Neural crest cell (in vitro differentiated cells): ENCODE data around the gene OBSCN. TPM values are rescaled to one million over a fixed set of nuclear protein-coding genes. Genes with fewer than 3 reads are reported as not detected.

Experiments
- DNase-seq: peaks from one replicate; pipeline ENCODE4 v3.0.0; 2021; ENCODE audit warnings: low read depth, mixed read lengths, low spot score
- H3K27ac Mint-ChIP-seq: one replicate; pipeline ENCODE4 v1.8.0; 2021; ENCODE audit warnings: mild to moderate bottlenecking, mixed read lengths; ENCODE audit not compliant: unreplicated experiment
- H3K27me3 Mint-ChIP-seq: 2 replicates; pipeline ENCODE4 v1.8.0; 2021; ENCODE audit warnings: low read depth, mild to moderate bottlenecking, mixed read lengths
- H3K36me3 Mint-ChIP-seq: 2 replicates; pipeline ENCODE4 v1.8.0; 2021; ENCODE audit warnings: low read depth, mild to moderate bottlenecking, mixed read lengths
- H3K4me1 Mint-ChIP-seq: 2 replicates; pipeline ENCODE4 v1.8.0; 2021; ENCODE audit warnings: mixed read lengths
- H3K4me3 Mint-ChIP-seq: one replicate; pipeline ENCODE4 v1.8.0; 2021; ENCODE audit warnings: mild to moderate bottlenecking, mixed read lengths
- H3K9me3 Mint-ChIP-seq: 2 replicates; pipeline ENCODE4 v1.8.0; 2021; ENCODE audit warnings: mixed read lengths
- total RNA-seq: library from RNA; stranded (reverse); gene quantifications from 2 replicates; pipeline ENCODE4 v1.2.1, GENCODE V29; 2021
- TF ChIP-seq, protein P1 (sequence below): fragments of 200-600 bp; sonication (generic); conservative IDR thresholded peaks from 2 replicates; pipeline ENCODE4 v1.5.0; 2021; ENCODE audit warnings: antibody characterized with exemption, mild to moderate bottlenecking

The OBSCN gene
- total RNA-seq, 1 donor from 2014 or later = 40.1 TPM

DNA sequence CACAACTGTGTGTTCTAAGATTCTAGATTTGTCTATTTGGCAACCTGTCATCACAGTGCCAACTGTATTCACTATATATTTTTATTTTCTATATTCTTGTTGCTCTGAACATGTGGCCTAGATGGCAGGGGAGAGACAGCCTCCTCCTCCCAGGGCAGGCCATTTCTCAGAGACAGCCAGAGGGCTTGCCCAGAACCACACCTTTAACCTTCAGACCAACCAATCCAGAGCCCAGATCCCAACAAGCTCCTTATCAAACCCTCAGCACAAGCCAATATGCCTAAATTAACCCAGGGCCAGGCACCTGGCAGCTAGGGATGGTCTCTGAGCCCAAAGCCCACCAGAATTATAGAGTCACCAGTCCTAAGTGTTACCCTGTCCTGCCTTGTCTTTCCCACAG, 179.5 kb downstream of the OBSCN start:
- no peak overlapping the region for H3K27ac Mint-ChIP-seq
- no peaks in the 10 kb centered on the region for H3K9me3 Mint-ChIP-seq
- peaks cover 8% of the 10 kb centered on the region for H3K27me3 Mint-ChIP-seq
- H3K4me3 Mint-ChIP-seq = no peak overlapping the region
- DNase-seq = no peak
- H3K4me1 Mint-ChIP-seq = no peaks in the 10 kb centered on the region
- TF ChIP-seq, protein P1, sequence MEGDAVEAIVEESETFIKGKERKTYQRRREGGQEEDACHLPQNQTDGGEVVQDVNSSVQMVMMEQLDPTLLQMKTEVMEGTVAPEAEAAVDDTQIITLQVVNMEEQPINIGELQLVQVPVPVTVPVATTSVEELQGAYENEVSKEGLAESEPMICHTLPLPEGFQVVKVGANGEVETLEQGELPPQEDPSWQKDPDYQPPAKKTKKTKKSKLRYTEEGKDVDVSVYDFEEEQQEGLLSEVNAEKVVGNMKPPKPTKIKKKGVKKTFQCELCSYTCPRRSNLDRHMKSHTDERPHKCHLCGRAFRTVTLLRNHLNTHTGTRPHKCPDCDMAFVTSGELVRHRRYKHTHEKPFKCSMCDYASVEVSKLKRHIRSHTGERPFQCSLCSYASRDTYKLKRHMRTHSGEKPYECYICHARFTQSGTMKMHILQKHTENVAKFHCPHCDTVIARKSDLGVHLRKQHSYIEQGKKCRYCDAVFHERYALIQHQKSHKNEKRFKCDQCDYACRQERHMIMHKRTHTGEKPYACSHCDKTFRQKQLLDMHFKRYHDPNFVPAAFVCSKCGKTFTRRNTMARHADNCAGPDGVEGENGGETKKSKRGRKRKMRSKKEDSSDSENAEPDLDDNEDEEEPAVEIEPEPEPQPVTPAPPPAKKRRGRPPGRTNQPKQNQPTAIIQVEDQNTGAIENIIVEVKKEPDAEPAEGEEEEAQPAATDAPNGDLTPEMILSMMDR = no peak
- H3K36me3 Mint-ChIP-seq = no peaks in the 10 kb centered on the region

DNA sequence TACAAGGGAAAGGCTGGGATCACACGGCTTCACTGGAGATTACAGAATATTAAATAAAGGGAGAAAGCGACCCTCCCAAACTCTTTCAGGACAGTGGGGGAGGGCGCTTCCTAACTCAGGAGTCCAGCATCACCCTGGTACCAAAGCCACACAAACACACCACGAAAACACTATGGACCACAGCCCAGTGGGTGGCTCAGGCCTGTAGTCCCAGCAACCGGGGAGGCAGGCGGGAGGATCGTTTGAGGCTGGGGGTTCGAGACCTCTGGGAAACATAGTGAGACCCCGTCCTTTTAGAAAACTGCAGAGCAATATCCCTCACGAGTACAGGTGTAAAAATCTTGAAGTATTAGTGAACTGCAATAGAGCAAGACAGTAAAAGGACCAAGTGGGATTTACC, 182.8 kb downstream of the OBSCN start:
- Mint-ChIP-seq H3K4me3 (no peak overlapping the region), H3K9me3 (no peaks in the 10 kb centered on the region), H3K27ac (no peak overlapping the region), H3K36me3 (no peaks in the 10 kb centered on the region), H3K27me3 (no peaks in the 10 kb centered on the region), H3K4me1 (no peaks in the 10 kb centered on the region)
- DNase-seq = no peak
- TF ChIP-seq, protein P1 = no peak

DNA sequence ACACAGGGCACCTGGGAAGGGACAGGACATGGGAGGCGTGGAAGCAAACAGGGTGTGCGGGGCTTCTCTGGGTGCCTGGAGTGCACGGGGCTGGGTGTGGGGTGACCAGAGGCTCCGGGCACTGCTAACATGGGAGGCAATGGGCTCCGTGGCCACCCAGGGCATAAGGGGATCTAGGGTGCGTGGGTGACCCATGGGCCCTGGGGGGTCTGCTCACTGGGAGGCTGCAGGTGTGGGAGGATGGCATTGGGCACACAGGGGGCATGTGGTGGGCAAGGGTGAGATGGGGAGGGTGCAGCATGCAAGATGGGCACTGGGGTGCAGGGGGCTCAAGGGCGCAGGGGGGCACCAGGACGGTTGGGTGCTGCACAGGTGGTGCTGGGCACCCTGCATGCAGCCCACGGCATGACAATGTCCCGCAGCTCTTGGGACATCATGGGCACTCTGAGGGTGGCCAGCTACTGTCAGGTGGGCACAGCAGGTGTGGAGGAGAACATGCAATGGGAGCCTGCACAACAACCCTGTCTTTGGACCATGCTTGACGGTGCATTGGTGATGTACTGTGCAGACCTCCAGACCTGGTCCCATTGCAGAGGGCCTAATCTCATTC, 183.7 kb downstream of the OBSCN start:
- H3K27me3 Mint-ChIP-seq = no peaks in the 10 kb centered on the region
- H3K36me3 Mint-ChIP-seq = peaks cover 3% of the 10 kb centered on the region
- no peak for DNase-seq
- H3K9me3 Mint-ChIP-seq = no peaks in the 10 kb centered on the region
- H3K4me1 Mint-ChIP-seq = no peaks in the 10 kb centered on the region
- no peak overlapping the region for H3K27ac Mint-ChIP-seq
- H3K4me3 Mint-ChIP-seq = no peak overlapping the region
- TF ChIP-seq, protein P1 = no peak

DNA sequence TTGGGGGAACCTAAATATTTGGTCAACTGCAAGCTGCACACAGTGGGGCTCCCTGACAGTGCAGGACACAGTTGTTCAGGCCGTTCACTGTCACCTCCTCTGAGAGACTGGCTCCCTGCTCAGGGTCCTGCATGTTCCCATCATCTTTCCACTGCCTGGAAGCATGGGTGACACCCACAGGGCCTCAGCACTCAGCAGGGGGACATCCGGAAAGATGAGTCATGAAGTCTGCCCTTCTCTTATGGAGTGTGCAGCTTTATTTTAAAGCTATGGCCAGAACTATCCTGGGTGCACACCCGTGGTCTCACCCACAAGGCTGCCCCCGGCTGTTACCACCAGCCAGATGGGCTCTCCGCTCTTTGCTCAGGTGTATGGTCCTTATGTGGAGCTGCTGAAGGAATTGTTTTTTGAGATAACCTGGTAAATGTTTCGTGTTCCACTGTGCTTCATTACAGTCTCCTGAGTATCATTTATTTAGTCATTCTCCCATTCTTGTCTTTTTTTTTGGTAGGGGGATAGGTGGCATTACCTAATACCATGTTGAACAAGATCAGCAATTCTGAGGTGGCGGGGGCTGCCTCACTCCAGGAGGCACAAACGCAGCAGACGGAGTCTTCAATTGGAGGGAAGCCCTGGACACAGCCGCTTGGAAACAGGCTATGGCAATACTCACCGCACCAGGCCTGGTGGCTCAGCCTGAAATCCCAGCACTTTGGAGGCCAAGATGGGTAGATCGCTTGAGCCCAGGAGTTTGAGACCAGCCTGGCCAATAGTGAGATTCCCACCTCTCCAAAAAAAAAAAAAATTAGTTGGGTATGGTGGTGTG, 184.5 kb downstream of the OBSCN start:
- Mint-ChIP-seq H3K4me1 (no peaks in the 10 kb centered on the region), H3K27me3 (no peaks in the 10 kb centered on the region)

DNA sequence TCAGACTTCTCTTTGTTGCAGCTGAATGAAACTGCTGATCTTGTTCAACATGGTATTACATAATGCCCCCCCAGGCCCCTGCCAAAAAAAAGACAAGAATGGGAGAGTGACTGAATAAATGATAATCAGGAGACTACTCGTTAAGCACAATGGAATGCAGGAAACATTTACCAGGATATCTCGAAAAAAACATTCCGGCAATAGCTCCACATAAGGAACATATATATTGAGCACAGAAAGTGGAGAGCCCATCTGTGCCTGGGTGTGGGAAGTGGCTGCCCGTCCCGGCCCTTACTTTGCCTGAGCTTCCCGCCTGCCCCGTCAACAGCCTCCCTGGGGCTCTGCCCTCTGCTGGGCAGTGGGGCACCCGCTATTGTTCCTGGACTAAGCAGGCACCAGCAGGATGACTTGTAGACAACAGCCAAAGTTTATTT, 185.4 kb downstream of the OBSCN start:
- TF ChIP-seq, protein P1 = peak; percentile 37

More for the DNA sequence above, 184.5 kb downstream of the OBSCN start:
- no peak overlapping the region for H3K27ac Mint-ChIP-seq
- peaks cover 3% of the 10 kb centered on the region for H3K36me3 Mint-ChIP-seq
- no peak for DNase-seq
- TF ChIP-seq, protein P1 = no peak
- no peak overlapping the region for H3K4me3 Mint-ChIP-seq
- no peaks in the 10 kb centered on the region for H3K9me3 Mint-ChIP-seq

More for the DNA sequence above, 185.4 kb downstream of the OBSCN start:
- no peak for DNase-seq
- no peaks in the 10 kb centered on the region for H3K27me3 Mint-ChIP-seq
- H3K36me3 Mint-ChIP-seq = peaks cover 3% of the 10 kb centered on the region
- H3K4me1 Mint-ChIP-seq = no peaks in the 10 kb centered on the region
- peak overlapping the region; percentile 23 for H3K4me3 Mint-ChIP-seq
- no peaks in the 10 kb centered on the region for H3K9me3 Mint-ChIP-seq
- no peak overlapping the region for H3K27ac Mint-ChIP-seq
